Esophagus muscularis mucosa (tissue), 3 donors: ENCODE data around the gene CTDP1.

Experiments used
- CTCF ChIP-seq, 3 experiments: fragments of 200-600 bp in 2 of 3; fragments of 450-650 bp in 1 of 3; sonication (generic) in 2 of 3; IDR thresholded peaks; one replicate each; pipeline ENCODE4 v1.5.1; 2017 to 2019; ENCODE audit warnings: antibody characterized with exemption in 3 of 3, mild to moderate bottlenecking in 2 of 3, moderate library complexity in 1 of 3
- POLR2A ChIP-seq: fragments of 450-650 bp; IDR thresholded peaks from one replicate; pipeline ENCODE4 v1.6.1; 2017; ENCODE audit warnings: antibody characterized with exemption, moderate library complexity, mild to moderate bottlenecking, low read depth

- TF ChIP-seq CTCF (IDR thresholded peaks at IDR 0.05) = no peak
- TF ChIP-seq POLR2A = no peak
These were observed 119.4 kb downstream of the CTDP1 start for GRCh38 chr18:79798999-79799370.
